Ureter (tissue), 1 donor: ENCODE data around the gene SMARCC2. TPM values are rescaled to one million over a fixed set of nuclear protein-coding genes. Genes with fewer than 3 reads are reported as not detected.
"Not testable (repeated sequence)": the region's sequence is repeated elsewhere in the genome, so short reads cannot be mapped to it uniquely, and the experiment has no call there.

Experiments
- DNase-seq: peaks from one replicate; pipeline ENCODE4 v3.0.0-alpha.2; 2020; ENCODE audit warnings: low spot score
- total RNA-seq: library from RNA; stranded (reverse); gene quantifications from one replicate; pipeline ENCODE4 v1.2.4, GENCODE V29; 2023
- donor health status: DM: yes; HTN: yes; CAD: no.

Gene SMARCC2
- total RNA-seq, 1 donor from 2014 or later: 142 TPM

DNA sequence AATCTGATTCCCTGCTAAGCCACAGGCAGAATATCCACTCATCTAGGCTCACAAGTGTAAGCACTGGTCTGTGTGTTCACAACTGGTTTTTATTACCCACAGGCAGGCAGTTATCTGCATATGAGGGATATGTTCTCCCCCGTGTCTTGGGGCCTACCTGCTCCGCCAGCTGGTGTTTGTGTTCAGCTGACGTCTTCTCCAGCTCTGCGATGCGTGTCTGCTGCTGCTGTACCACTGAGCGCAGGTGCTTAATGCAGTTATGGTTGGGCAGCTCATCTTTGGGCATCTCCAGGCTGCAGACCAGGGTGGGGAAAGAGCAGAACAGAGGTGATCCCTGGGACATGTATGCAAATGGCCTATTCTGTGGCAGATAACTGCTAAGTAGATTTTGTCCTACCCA is 18.7 kb upstream of the SMARCC2 start:
- DNase-seq: no peak

DNA sequence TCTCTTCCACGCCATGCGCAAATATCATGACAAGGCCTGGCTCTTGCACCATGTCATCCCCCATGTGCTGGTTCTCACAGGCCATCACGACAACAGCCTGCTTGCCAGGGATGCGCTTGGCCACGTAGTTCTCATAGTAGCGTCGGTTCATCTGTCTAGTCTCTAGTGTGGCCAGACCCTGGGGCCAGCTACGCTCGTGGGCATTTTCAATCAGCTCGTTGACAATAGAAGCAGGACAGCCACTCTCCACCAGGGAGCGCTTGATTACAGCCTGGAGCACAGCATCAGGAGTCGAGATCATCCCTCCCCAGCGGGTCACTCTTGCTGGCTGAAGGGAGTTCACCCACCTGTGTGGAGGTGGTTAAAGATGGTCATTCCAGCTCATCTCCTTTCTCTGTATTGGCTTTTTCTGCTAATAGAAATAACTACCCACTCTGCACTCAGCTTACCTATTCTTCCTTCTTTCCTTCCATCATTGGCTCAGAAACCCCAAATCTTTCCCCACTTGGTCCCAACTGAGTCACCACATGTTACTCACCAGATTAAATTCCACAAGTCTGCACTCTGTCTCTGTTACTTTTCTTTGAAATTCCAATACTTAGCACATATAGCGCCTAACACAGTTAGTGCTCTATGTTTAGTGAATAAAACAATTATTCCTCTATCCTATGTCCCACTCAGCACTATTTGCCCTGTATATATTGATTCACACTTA is 17.3 kb upstream of the SMARCC2 start:
- DNase-seq: no peak

- no peak for DNase-seq
Observed at GRCh38 chr12:56205445-56205844, 16.2 kb upstream of the SMARCC2 start.

- no peak for DNase-seq
Observed at GRCh38 chr12:56204275-56204674, 15.0 kb upstream of the SMARCC2 start.

- no peak for DNase-seq
Observed at GRCh38 chr12:56202838-56203237, 13.6 kb upstream of the SMARCC2 start.

GRCh38 chr12:56202366-56202765 is 13.1 kb upstream of the SMARCC2 start:
- no peak for DNase-seq

DNA sequence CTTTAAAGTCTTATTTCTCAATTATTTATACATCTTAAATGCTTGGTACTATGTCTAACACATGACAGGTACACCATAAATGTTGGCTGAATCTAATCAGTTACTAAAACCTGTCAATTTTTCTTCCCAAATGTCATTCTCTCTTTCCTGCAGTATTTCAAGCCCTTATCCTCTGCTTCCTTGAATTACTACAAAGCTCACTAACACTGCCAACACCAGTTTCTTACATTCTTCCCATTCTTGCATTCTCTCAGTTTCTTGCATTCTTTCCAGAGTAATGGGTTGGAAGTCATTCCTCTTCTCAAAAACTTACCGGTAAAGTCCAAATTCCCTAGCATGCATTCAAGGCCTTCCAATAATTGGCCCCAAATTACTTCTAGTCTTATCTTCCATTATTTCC is 9.6 kb upstream of the SMARCC2 start:
- DNase-seq: no peak

DNA sequence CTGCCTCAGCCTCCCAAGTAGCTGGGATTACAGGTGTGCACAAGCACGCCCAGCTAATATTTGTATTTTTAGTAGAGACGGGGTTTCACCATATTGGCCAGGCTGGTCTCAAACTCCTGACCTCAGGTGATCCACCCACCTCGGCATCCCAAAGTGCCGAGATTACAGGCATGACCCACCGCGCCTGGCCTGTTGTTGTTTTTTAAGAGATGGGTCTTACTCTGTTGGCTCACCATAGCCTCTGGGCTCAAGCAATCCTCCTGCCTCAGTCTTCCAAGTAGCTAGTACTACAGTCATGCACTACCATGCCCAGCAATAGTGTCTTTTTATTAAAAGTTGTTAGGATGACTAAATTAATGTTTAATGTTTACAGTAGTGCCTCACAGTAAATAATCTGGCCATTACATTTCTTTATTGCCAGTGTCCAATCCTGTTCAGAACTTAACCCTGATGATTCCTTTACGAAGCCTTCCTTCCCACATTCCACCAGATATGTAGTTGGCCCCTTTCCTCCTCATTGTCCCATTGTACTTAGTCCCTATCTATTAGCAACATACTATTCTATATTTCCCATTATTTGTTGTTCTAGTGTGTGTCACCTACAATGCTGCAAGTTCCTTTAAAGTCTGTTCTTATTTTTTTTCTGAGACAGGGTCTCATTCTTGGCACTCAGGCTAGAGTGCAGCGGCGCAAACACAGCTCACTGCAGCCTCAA is 8.8 kb upstream of the SMARCC2 start:
- DNase-seq: no peak

GRCh38 chr12:56196818-56197550 is 7.7 kb upstream of the SMARCC2 start:
- DNase-seq: not testable (repeated sequence)

DNA sequence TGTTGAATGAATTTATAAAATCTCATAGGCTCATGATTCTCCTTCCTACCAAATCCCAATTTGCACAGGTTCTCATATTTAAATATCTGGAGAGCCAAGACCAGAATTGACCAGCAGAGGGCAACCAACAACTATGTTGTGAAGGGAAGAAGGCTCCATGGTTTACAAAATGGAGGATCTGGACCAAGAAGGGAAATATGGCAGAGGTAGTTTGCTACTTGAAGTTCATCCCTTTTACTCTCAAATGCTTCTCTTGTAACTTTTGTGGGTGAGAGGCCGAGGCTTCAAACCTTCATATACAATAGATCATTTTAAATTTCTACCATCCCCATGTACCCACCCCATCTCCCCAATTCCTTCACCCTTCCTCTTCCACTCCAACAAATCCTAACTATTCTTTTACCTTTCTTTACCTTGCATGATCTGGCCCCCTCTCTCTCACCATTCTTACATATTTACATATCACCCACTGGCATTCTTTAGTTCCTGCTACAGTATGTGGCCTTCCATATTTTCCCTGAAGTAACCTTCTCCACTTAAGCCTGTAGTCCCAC is 3.8 kb upstream of the SMARCC2 start:
- peak; percentile 85 for DNase-seq

- DNase-seq: no peak
Observed at GRCh38 chr12:56192582-56192981, 3.3 kb upstream of the SMARCC2 start.

GRCh38 chr12:56190695-56191155 is 1.4 kb upstream of the SMARCC2 start:
- no peak for DNase-seq

DNA sequence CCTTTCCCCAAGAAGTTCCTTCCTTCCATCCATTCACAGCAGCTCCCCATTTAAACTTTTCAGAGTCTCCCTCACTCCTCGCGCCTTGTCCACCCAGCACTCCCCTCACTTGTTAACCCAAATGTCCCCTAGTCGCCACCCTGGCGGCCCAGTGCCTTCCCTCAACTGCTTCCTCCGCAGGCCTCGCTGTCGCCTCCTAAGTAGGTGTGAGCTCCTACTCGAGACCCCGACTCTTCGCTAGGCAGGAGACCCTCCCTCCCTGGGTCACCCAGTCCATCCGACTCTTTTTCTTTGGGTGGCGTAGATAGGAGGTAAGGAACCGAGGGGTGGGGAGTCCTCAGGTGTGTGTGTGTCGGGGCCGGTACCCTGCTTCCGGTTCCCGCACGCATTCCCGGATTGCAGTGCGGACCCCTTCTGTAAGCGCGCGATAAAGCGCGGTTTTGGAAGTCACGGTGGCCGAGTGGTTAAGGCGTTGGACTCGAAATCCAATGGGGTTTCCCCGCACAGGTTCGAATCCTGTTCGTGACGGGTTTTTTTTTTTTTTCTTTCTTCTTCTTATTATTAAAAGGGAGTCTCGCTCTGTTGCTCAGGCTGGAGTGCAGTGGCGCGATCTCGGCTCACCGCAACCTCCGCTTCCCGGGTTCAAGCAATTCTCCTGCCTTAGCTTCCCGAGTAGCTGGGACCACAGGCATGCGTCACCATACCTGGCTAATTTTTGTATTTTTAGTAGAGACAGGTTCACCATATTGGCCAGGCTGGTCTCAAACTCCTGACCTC is 823 bp upstream of the SMARCC2 start:
- DNase-seq: peak; percentile 92

DNA sequence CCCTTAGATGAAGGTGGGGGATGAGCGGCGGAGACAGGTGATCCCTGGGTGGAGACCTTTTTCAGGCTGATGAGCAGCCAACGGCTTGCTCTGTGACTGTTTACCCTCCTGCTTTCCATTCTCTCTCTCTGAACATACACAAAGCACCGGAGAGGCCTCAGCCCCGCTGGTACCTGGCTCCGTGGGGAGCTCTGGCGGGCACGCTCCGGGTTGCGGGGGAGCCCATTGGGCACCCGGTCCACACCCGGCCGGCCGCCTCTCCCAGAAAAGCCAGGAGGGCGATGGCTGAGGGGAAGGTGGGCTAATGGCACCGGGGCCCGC is 545 bp downstream of the SMARCC2 start:
- DNase-seq: no peak

GRCh38 chr12:56188131-56188777 is 1.0 kb downstream of the SMARCC2 start:
- no peak for DNase-seq

DNA sequence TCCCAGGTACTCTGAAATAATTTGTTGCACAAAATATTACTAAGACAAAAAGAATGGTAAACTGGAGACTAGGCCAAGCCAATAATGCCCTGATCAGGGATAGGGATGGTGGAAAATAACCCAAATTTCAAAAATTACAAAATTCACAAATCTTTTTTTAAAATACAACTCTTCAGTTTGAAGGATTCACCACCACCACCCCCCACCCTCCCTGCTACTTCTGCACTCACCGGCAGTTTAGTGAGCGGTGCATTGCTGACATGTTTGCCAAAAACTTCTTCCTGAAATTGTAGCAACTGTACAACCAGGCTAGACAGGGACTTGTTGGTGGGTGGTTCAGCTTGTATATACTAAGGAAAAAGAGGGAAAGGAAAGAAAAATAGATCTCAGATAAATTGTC is 2.3 kb downstream of the SMARCC2 start:
- DNase-seq: no peak

- no peak for DNase-seq
Observed at GRCh38 chr12:56178347-56178746, 10.9 kb downstream of the SMARCC2 start.

GRCh38 chr12:56172839-56173238 is 16.4 kb downstream of the SMARCC2 start:
- DNase-seq: no peak

DNA sequence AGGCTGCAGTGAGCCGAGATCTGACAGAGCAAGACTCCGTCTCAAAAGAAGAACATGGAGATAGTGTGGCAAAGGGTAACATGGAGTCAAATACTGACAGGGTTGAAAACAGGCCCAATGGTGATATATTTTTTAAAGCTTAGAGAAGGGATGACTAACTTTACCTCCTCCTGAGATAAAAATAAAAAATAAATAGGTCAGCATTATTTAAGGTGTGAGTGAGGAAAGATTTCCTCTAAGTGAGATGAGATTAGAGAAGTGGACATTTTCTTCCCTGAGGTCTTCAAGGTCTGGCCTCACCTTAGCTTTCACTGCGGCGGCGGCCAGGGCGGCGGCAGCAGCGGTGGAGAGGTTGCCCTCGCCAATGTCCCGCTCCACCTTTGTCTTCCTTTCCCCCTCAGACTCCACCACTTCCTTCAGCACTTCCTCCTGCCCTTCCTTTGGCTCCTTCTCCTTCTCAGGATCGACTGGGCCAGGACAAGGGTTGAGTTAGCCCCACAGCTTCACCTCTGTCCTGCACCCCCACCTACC is 20.0 kb downstream of the SMARCC2 start:
- DNase-seq: no peak

DNA sequence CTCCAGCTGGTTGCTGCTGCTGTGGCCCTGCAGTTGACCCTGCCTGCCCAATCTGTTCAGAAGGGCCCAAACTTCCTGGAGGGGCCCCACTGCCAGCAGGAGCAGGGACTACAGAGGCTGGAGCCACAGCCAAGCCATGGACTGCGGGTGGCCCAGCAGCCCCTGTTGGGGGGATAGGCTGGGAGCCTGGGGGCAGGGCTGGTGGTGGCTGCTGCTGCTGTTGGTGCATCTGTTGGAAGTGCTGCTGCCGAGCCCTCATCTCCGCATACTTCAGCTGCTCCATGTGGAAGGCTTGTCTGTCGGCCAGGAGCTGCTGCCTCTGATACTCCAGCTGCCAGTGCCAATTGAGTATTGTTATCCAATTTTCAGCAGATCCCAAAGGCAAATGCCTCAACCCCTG is 23.9 kb downstream of the SMARCC2 start:
- DNase-seq: no peak

DNA sequence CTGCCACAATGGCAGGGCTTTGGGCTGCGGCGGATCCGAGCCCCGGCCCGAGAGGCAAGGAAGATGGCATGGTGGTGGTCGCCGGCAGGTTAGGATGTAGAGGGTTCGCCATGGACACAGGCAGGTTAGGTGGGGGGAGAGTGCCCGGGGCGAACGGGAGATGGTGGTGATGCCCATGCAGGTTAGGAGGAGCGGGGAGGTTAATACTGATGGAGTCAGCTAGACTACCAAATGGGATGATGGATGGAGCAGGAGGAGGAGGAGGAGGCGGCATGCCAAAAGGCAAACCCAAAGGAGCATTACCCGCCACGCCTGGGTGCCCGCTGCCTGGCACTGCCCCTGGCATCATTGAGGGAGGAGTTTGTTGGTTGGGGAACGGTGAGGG is 24.9 kb downstream of the SMARCC2 start:
- no peak for DNase-seq
